8988T (cell line): ENCODE results near the gene CRACR2A.

ENCODE experiments used
- DNase-seq: peaks from one replicate; pipeline ENCODE4 v3.0.0; 2011

Gene CRACR2A

GRCh38 chr12:3613641-3614395 is 139.1 kb downstream of the CRACR2A start:
- DNase-seq = no peak

DNA sequence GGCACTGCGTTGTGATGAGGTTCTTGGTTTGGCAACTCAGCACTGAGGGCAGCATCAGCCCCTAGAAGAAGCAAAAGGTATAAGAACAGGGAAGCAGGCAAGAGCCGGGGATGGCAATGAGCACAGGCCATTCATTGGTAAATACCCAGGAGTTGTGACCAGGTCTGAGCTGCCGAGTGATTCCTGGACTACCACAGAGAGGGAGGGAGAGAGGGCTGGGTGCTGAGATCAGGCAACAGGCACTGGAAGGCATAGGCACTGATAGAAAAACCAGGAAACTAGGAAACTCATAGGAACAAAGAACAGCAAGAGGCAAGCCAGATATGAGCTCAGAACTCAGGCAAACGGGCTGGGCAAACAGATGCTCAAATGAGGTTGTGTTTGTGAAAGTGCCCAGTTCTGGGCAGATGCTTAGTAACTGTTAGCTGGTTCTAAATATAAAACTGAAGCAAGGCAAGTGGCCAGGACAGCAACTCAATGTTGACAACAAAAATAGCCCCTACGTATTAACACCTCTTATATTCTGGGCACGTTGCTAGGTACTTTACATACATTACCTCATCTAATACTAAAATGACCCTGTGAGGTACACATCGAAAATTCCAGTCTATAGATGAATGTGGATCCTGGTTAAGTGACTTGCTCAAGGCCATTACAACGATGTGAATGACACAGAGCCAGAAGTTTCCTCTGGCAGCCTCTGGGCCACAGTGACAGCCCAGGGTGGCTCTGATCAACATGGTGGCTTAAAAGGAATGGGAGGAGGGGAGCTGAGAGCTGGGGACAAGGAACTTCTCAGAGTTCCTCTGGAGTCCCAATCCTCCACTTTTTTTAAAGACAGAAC is 140.8 kb downstream of the CRACR2A start:
- no peak for DNase-seq

DNA sequence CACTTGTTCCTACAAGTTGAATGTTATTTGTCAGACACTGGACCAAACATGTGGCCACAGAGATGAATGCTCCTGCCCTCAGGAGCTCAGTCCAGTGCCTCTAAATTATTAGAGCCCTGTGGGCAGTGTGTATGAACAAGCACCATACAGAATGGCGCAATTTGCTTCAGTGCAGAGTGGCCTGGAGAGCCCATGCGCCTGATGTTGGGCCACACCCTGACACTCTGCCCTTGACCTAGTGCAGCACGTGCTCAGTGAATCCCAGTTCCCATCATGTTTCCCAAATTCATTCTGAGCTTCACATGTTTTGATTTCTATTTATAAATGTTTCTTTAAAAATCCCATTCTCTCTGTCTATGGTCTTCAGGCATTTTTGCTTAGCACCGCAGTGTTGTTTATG is 145.1 kb downstream of the CRACR2A start:
- no peak for DNase-seq

DNA sequence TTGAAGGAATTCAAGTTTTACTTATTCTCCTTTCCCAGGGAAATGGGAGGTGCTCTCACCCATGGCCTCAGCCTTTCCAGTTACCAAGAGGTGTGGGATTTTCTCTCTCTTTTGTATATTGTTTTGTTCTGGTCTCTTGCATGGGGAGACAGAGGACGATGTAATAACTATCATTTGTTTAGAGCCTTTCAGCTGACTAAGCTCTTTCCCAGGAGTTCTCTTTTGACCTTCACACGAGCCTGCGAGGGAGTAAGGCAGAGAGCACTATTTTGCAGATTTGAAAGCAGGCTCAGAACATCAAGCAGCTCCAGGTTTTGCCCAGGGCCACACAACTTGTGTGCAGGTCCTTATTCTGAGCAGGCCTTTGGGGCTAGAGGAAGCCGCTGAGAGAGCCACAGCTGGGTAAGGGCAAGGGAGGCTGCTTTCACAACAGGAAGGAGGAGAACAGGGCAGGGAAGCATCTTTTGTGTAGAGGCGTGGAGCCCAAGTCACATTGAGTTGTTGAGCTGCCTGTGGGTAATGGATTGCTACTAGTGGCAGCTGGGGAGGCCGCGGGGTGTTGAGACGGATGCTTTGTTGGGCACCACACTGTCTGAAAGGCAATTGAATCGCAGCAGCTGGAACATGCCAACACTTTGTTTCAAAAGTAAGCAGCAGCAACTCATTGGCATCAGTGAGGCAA is 145.7 kb downstream of the CRACR2A start:
- DNase-seq = no peak

- DNase-seq = no peak
Measured at GRCh38 chr12:3606128-3606527, 146.8 kb downstream of the CRACR2A start.

- no peak for DNase-seq
Measured at GRCh38 chr12:3605692-3606091, 147.2 kb downstream of the CRACR2A start.

GRCh38 chr12:3604748-3605586 is 147.9 kb downstream of the CRACR2A start:
- no peak for DNase-seq

DNA sequence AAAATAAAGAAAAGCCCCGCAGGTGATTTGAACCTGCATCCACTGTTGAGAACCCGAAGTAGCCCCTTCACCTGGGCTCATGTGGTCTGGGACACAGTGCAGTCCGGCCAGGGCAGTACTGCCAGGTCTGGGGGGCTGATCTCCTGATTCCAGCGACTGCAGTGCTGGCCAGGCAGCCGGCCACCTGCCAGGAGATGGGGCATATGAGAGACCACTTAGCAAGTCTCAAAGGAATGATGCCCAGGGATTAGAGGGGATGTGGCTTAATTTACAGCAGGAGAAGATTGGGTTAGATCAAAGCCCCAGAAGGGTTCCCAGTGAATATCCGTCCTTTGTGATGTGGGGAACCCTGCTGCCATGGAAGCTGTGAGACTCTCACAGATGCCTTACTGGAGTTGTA is 148.6 kb downstream of the CRACR2A start:
- no peak for DNase-seq

DNA sequence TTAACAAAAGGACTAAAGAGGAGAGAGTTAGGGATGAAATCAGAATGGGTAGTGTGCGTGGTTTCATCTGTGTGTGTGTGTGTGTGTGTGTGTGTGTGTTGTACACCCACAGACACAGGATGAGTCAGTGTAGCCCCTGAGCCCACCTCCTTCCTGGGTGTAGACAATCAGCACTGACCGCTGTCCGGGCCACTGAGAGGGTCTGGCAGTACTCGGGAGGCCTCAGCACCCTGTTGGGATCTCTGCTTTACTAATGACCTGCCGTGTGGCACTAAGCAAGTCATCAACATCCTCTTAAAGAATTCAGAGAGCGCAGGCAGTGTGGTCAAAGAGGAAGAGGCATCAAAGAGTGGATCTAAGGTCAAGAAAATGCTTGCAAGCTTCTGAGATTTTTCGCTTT is 149.3 kb downstream of the CRACR2A start:
- DNase-seq = no peak

DNA sequence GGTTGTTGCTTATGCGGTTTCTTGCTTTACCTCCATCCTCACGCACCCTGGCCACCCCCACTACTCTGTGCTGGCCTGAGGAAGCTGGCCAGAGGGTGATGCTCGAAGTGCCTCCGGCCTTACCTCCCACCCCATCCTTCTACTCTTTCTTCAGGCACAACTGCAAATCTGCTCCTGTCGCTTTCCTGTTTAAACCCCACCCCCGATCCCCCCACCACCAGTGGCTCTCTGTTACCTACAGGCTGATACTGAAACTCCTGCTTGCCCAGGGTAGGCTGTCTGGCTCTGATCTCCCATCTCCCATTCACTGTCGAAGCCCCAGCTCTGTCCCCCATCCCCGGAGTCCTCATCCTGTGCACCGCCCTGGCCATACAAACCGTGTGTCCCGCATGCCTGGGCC is 150.4 kb downstream of the CRACR2A start:
- DNase-seq = no peak

DNA sequence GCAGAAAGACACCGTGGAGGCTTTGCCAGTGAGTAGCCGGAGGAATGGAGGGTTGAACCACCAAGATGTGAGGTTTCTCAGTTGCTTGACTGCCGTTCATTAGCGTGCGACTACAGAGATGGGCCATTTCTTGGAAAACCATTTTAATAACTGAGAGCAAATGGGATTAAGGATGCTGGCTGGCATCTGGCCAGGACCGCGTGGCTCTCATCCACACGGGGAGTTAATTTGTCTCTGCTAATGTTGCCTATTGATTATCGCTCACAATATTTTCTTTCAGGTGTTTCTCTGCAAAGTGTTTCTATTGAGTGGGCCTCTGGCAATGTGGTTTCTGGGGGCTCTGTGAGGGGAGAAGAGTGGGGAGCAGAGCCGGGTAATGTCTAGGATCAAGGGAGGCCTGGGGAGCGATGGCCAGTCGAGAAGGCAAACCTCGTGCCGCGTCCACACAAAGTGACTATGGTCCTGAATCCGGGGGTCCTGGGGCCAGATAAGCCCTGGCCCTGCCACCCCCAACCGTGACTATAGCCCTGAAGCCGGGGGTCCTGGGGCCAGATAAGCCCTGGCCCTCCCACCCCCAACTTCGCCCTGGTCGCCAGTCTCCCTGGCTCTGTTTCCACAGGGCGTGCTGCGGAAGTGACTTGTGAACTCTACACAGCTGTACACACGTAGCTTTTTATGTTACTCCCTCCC is 151.3 kb downstream of the CRACR2A start:
- no peak for DNase-seq

DNA sequence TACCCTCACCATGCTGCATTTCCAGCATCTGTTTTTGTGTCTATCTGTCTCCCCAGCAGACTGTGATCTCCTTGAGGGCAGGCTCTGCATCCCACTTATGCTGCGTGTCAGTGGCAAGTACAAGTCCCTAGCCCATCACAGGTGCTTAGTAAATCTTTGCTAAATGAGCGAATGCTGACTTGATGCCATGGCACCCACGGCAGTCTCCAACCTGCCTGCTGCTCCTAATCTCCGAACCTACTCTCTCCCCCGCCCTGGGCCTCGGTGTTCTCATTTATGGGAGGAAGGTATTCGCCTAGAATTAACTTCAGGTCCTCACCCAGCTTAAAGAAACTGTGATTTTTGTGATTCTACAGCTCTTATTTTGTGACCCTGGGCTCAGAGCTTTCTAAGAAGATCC is 152.0 kb downstream of the CRACR2A start:
- no peak for DNase-seq

- DNase-seq = no peak
Measured at GRCh38 chr12:3600039-3600720, 152.7 kb downstream of the CRACR2A start.

DNA sequence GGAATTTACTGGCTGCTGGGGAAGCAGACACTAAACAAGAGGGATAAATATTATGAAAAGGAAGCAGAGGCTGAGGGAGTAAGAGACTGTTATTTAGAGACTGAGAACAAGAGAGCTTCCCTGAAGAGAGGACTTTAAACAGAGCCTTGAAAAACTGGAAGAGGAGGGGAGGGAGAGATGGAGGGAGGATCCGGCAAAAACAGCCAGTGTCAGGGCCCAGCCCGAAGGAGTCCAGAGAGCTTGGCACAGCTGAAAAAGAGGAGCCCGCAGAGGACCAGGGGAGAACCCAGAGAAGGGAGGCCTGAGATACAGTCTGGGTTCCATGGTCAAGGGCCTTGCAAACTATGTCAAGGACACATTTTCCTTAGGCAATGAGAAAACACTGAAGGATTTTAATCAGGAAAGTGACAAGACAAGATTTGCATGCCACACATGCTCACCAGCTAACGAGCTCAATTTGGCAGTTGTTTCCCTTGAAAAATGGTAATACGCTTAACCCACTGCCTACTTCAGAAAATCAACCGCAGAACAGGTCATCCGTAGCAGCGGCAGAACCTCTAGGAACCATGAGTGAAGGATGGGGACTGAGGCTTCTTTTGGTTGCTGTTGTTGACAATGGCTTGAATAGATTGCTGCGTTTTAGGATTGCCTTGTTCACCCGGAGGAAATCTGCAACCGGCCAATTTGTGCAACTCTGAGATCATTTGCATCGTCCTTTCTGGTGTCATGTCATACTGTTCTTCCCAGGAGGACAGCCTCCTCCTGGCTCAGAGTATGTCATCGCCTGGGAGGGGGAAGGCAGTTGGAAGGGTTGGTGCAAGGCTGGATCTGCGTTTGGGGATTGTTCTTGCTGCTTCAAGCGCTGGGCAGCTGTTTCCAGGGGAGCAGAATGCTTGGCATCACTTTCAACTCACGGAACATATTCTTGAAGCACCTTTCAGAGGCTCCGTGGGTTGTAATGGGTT is 153.7 kb downstream of the CRACR2A start:
- DNase-seq = no peak

- no peak for DNase-seq
Measured at GRCh38 chr12:3597526-3598210, 155.2 kb downstream of the CRACR2A start.

GRCh38 chr12:3596703-3597415 is 156.1 kb downstream of the CRACR2A start:
- no peak for DNase-seq

GRCh38 chr12:3595721-3596120 is 157.2 kb downstream of the CRACR2A start:
- DNase-seq = no peak

GRCh38 chr12:3594966-3595365 is 157.9 kb downstream of the CRACR2A start:
- DNase-seq = no peak

DNA sequence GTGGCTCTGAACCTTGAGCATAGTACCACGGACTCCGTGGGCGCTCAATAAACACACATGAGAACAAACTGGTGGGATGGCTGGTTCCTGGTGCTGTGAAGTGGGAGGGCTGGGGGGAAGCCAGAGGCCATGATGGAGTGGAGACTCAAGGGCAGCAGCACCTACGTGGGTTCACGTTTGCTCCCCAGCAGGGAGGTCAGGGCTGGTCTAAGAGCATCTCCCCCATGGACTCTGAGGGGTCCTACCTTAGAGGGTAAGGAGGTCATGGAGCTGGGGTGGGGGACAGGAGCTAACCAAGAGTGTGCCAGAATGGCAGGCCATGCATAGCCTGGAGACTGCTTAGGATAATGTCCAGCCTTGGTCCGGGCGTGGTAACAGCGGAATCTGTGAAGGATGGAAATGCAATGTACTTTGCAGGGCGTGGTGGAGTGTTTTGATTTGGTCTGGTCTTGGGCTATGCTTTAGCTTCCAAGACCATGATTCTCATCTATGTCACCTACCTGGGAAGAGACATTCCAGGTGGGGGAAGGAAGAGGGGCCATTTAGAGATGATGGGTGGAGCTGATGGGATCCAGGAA is 158.9 kb downstream of the CRACR2A start:
- DNase-seq = no peak
